ENCODE data around the gene COX5A. TPM values are rescaled to one million over a fixed set of nuclear protein-coding genes. Genes with fewer than 3 reads are reported as not detected.
A peak's percentile ranks its signal among the peaks of the same experiment; 100 is the strongest.

The COX5A gene
- total and polyA plus RNA-seq, 2 of the 13 experiments (the other 11 are each of a cell fraction or from before 2014, with no cell fraction given) = 158 to 218 TPM

- peak; percentile 22; the same call in 1 of the 2 replicates for TF ChIP-seq ZNF333 (CRISPR knock-in tag; IDR thresholded peaks at IDR 0.05; ENCODE audit: borderline replicate concordance)
- peak; percentile 87; the same call in 1 of the 2 replicates for TF ChIP-seq SAFB2 (CRISPR knock-in tag; IDR thresholded peaks at IDR 0.05; ENCODE audit: borderline replicate concordance, low read depth)
- TF ChIP-seq ADNP (CRISPR knock-in tag; IDR thresholded peaks at IDR 0.05) = no peak
- TF ChIP-seq RBM39 (IDR thresholded peaks at IDR 0.05; ENCODE audit: low read depth, low read length, poor library complexity, severe bottlenecking) = peak; percentile 96
- TF ChIP-seq FOXO1 (CRISPR knock-in tag; IDR thresholded peaks at IDR 0.05) = peak; percentile 15; the same call in 1 of the 2 replicates
- no peak for TF ChIP-seq HOMEZ (CRISPR knock-in tag; IDR thresholded peaks at IDR 0.05; ENCODE audit: low read depth)
- TF ChIP-seq ZNF691 (CRISPR knock-in tag; IDR thresholded peaks at IDR 0.05; ENCODE audit: borderline replicate concordance, low read depth) = peak; percentile 93
- TF ChIP-seq THRA (CRISPR knock-in tag; IDR thresholded peaks at IDR 0.05; ENCODE audit: borderline replicate concordance) = no peak
- TF ChIP-seq ARNT2 (CRISPR knock-in tag; IDR thresholded peaks at IDR 0.05; ENCODE audit: low read depth) = peak; percentile 64
- TF ChIP-seq AHDC1 (CRISPR knock-in tag; IDR thresholded peaks at IDR 0.05; ENCODE audit: borderline replicate concordance) = no peak
- no peak for TF ChIP-seq MLXIP (CRISPR knock-in tag; IDR thresholded peaks at IDR 0.05; ENCODE audit: borderline replicate concordance)
- no peak; the same call in 1 of the 2 replicates for TF ChIP-seq ZMYM2 (CRISPR knock-in tag; IDR thresholded peaks at IDR 0.05)
- TF ChIP-seq MAFG (CRISPR knock-in tag; IDR thresholded peaks at IDR 0.05) = no peak
- TF ChIP-seq BHLHE40 (IDR thresholded peaks at IDR 0.05; ENCODE audit: low read length) = peak; percentile 72
- peak; percentile 90; the same call in 1 of the 2 replicates for TF ChIP-seq ZBTB3 (CRISPR knock-in tag; IDR thresholded peaks at IDR 0.05; ENCODE audit: borderline replicate concordance, low read depth)
These were observed at the start of gene COX5A (continued) for GRCh38 chr15:74937590-74938371.

All from HepG2 (cell line).